Thyroid gland (tissue), 4 donors: ENCODE data around the gene IRS2. TPM values are rescaled to one million over a fixed set of nuclear protein-coding genes. Genes with fewer than 3 reads are reported as not detected.
A peak's percentile ranks its signal among the peaks of the same experiment; 100 is the strongest.

Source experiments
- DNase-seq, 2 donors: peaks; one replicate each; pipeline ENCODE4 v3.0.0-alpha.2; 2019
- H3K27ac ChIP-seq, 3 donors: fragments of 200-600 bp; sonication (generic); 1 replicate in 2 of 3; 2 replicates in 1 of 3; pipeline ENCODE4 v1.5.1; 2016 to 2019; ENCODE audit warnings: mild to moderate bottlenecking in 1 of 3, moderate library complexity in 1 of 3
- H3K27me3 ChIP-seq: fragments of 200-600 bp; sonication (generic); one replicate; pipeline ENCODE4 v1.5.1; 2019
- H3K36me3 ChIP-seq, 2 donors: fragments of 200-600 bp; sonication (generic); one replicate each; pipeline ENCODE4 v1.5.1; 2016 to 2019
- H3K4me1 ChIP-seq, 2 donors: fragments of 200-600 bp; sonication (generic); one replicate each; pipeline ENCODE4 v1.5.1; 2017 to 2019
- H3K4me3 ChIP-seq, 3 donors: fragments of 200-600 bp; sonication (generic); replicated peaks in 1 of 3; 1 replicate in 2 of 3; 2 replicates in 1 of 3; pipeline ENCODE4 v1.5.1; 2016; ENCODE audit warnings: mild to moderate bottlenecking in 1 of 3
- H3K9me3 ChIP-seq: fragments of 200-600 bp; sonication (generic); one replicate; pipeline ENCODE4 v1.5.1; 2017
- POLR2A ChIP-seq, 2 donors: fragments of 450-650 bp; IDR thresholded peaks; one replicate each; pipeline ENCODE4 v1.6.1; 2017; ENCODE audit warnings: antibody characterized with exemption in 2 of 2, mild to moderate bottlenecking in 2 of 2, moderate library complexity in 1 of 2
- WGBS, 2 donors: methylation state at CpG; one replicate each; pipeline ENCODE4 v1.1.5; 2017; 5-methylcytosine and 5-hydroxymethylcytosine counted together
- intact Hi-C: fragments of 100-400 bp; cut with DNase I; formaldehyde crosslinking; loops from one replicate; pipeline ENCODE4 v1.15.1; 2023
- total RNA-seq, 4 donors: library from RNA; depleted of rRNA; stranded (reverse); fragments of >200 nt; gene quantifications; one replicate each; pipeline ENCODE4 v1.2.3, GENCODE V29; 2016
- TF ChIP-seq, protein P1 (sequence below), 6 experiments: fragments of 200-600 bp in 3 of 6; fragments of 450-650 bp in 3 of 6; sonication (generic) in 3 of 6; IDR thresholded peaks; one replicate each; pipeline ENCODE4 v1.5.1; 2016 to 2019; ENCODE audit warnings: antibody characterized with exemption in 6 of 6, mild to moderate bottlenecking in 2 of 6, inconsistent platforms in 1 of 6, moderate library complexity in 1 of 6

IRS2 gene
- total RNA-seq, 4 donors from 2014 or later = 12.9 to 29.1 (median 17.6) TPM

DNA sequence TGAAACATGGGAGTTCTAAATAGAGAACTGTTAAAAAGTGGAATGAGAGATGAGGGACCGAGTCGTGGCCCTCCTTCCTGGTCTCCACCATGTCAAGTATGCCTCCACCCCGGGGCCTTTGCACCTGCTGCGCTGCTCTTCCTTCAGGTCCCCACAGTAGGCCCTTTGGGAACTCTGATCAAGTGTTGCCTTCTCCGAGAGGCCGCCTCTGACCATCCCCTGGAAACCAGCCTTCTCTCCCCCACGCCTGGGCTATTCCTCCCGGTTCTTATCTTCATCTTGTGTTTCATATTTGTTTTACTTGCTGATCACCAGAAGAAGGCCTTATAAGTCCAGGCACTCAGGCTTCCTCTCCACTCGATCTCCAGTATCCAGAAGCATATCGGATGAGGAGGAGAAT, 40.0 kb downstream of the IRS2 start:
- H3K27me3 ChIP-seq = no peaks in the 10 kb centered on the region
- H3K36me3 ChIP-seq = no peaks in the 10 kb centered on the region
- 90 to 95% methylated on average over 10 of the region's 10 CpGs for WGBS, 2 donors
- no peaks in the 10 kb centered on the region for H3K9me3 ChIP-seq
- peaks cover 0 to 12% of the 10 kb centered on the region in 2 donors for H3K4me1 ChIP-seq
- H3K27ac ChIP-seq = no peak overlapping the region
- TF ChIP-seq POLR2A (IDR thresholded peaks at IDR 0.05) = no peak
- TF ChIP-seq, protein P1, sequence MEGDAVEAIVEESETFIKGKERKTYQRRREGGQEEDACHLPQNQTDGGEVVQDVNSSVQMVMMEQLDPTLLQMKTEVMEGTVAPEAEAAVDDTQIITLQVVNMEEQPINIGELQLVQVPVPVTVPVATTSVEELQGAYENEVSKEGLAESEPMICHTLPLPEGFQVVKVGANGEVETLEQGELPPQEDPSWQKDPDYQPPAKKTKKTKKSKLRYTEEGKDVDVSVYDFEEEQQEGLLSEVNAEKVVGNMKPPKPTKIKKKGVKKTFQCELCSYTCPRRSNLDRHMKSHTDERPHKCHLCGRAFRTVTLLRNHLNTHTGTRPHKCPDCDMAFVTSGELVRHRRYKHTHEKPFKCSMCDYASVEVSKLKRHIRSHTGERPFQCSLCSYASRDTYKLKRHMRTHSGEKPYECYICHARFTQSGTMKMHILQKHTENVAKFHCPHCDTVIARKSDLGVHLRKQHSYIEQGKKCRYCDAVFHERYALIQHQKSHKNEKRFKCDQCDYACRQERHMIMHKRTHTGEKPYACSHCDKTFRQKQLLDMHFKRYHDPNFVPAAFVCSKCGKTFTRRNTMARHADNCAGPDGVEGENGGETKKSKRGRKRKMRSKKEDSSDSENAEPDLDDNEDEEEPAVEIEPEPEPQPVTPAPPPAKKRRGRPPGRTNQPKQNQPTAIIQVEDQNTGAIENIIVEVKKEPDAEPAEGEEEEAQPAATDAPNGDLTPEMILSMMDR (IDR thresholded peaks at IDR 0.05) = no peak
- no peak overlapping the region for H3K4me3 ChIP-seq
- intact Hi-C loops = no loop called here
- no peak for DNase-seq

DNA sequence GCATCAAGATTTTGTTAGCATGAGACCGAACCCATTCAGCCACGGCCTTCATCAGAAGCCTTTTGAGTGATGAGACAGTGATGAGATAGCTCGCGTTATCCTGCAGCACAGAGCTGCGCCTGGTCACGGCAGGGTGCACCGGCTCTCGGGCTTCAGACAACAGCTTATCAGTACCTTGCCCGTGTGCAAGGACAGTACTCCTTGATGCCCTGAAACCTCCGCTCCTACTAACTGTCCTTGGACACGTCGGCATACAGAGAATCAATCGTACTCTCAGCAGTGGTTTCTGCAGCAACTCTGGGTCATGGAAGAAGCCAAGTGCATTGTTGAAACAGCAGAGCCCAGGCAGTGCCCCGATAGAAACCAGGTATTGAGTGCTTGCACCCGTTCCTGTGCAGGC, 40.7 kb downstream of the IRS2 start:
- TF ChIP-seq POLR2A (IDR thresholded peaks at IDR 0.05) = no peak
- TF ChIP-seq, protein P1 (IDR thresholded peaks at IDR 0.05) = no peak
- H3K4me1 ChIP-seq = peaks cover 0 to 12% of the 10 kb centered on the region in 2 donors
- DNase-seq = no peak
- WGBS, 2 donors = 86 to 87% methylated on average over 12 to 15 of the region's 15 CpGs
- H3K9me3 ChIP-seq = no peaks in the 10 kb centered on the region
- no peaks in the 10 kb centered on the region for H3K36me3 ChIP-seq
- no peaks in the 10 kb centered on the region for H3K27me3 ChIP-seq
- no peak overlapping the region for H3K27ac ChIP-seq
- no peak overlapping the region for H3K4me3 ChIP-seq
- intact Hi-C loops = no loop called here

DNA sequence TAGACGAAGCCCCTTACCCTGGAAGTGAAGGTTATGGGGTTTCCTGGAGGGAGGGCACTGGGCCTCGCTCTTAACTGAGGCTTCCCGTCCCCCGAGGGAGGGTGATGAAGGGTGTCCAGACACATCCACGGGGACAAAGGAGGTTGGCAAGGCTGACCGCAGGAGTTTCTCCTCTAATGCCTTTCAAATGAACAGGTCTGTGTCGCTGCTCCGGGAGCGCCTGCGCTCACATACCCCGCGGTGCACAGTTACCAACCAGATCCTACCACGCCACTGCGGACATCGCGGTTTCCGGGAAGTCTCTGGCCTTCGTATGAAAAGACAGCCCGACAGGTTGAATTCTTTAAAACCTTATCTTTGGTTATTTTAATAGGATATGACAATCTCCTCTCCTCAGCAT, 41.3 kb downstream of the IRS2 start:
- Histone ChIP-seq H3K36me3 (no peaks in the 10 kb centered on the region), H3K27me3 (no peaks in the 10 kb centered on the region), H3K4me1 (peaks cover 0 to 12% of the 10 kb centered on the region in 2 donors), H3K27ac (no peak overlapping the region), H3K9me3 (no peaks in the 10 kb centered on the region), H3K4me3 (no peak overlapping the region)
- intact Hi-C loops = no loop called here
- TF ChIP-seq POLR2A (IDR thresholded peaks at IDR 0.05) = no peak
- TF ChIP-seq, protein P1 (IDR thresholded peaks at IDR 0.05) = no peak
- 91 to 93% methylated on average over 19 of the region's 19 CpGs for WGBS, 2 donors
- DNase-seq = no peak

DNA sequence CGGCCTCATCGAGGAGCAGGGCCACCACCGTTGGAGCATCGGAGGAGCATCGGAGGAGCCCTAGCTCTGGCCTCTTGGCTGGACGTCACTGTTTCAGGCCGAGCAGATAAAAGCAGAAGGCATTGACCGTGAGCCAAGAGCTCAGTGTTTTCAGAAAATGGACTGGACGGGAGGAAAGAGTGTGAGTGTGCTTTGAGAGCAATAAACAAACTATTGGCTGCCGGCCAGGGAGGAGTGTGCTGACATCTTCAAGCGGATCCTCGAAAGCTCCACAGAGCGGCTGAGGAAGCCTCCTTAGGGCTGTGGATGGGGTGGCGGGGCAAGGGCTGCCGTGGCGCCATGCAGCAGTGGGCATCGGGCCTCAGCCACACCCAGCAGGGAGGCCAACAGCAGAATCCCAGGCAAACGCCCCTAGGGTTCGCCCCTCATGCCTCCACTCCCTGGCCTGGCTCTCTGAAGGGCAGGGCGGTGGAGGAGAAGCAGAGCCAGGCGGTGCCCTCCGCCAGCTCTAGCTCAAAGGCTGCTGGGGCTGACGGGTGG, 41.8 kb downstream of the IRS2 start:
- Histone ChIP-seq H3K36me3 (no peaks in the 10 kb centered on the region), H3K4me1 (peaks cover 0 to 12% of the 10 kb centered on the region in 2 donors), H3K4me3 (no peak overlapping the region), H3K27me3 (no peaks in the 10 kb centered on the region), H3K27ac (no peak overlapping the region), H3K9me3 (no peaks in the 10 kb centered on the region)
- DNase-seq = peak; percentile 60 to 69
- intact Hi-C loops = no loop called here
- TF ChIP-seq, protein P1 (IDR thresholded peaks at IDR 0.05) = no peak
- no peak for TF ChIP-seq POLR2A (IDR thresholded peaks at IDR 0.05)
- 28 to 38% methylated on average over 21 to 22 of the region's 23 CpGs for WGBS, 2 donors

DNA sequence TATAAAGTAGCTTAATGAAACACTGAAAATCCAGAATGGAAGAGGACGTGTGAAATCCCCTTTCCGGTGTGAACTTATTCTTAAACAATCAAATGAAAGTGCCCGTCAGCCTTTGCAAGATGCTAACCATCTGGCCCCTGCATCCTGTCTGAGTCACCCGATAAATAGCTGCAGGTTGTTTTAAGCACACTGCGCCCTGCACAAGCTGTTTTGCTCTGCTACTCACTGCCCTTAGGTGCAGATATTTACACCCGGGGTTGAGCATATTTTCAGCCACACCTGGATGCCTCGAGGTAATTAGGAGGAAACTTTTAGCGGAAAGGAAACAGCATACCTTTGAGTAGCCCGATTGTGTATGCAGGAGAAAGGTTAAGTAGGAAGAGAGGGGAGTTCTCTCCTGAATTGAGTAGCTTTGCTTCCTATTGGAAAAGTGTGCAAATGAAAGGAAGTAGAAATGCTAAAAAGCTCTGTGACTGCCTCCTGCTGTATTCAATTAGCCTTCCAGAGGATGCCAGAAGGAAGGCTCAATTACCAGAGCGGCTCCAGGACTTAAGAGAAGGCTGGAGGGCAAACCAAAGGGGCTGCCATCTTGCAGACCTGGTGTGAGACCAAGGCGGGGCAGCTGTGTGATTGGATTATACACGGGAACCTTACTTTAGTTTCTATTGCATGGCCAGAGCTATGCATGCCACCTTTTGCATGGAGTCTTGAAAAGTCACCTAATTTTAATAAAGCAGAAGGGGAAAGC, 42.5 kb downstream of the IRS2 start:
- DNase-seq = peak in 1 of 2 donors; percentile 31

More for the DNA sequence above, 42.5 kb downstream of the IRS2 start:
- intact Hi-C loops = no loop called here
- no peak overlapping the region for H3K4me3 ChIP-seq
- no peaks in the 10 kb centered on the region for H3K36me3 ChIP-seq
- H3K4me1 ChIP-seq = peaks cover 0 to 12% of the 10 kb centered on the region in 2 donors
- H3K27ac ChIP-seq = no peak overlapping the region
- H3K27me3 ChIP-seq = no peaks in the 10 kb centered on the region
- TF ChIP-seq, protein P1 (IDR thresholded peaks at IDR 0.05) = no peak
- TF ChIP-seq POLR2A (IDR thresholded peaks at IDR 0.05) = no peak
- no peaks in the 10 kb centered on the region for H3K9me3 ChIP-seq
- 44 to 48% methylated on average over 12 of the region's 12 CpGs for WGBS, 2 donors
